HepG2 (cell line): ENCODE data around the gene XG. TPM values are rescaled to one million over a fixed set of nuclear protein-coding genes. Genes with fewer than 3 reads are reported as not detected.

Source experiments
- AKNA ChIP-seq: sonication (generic); formaldehyde crosslinking; IDR thresholded peaks from 2 replicates; pipeline ENCODE4 v1.4.0; 2020; ENCODE audit warnings: missing genetic modification reagents, borderline replicate concordance
- ATRX ChIP-seq: sonication (generic); formaldehyde crosslinking; IDR thresholded peaks from 2 replicates; pipeline ENCODE4 v1.4.0; 2020; ENCODE audit warnings: missing genetic modification reagents, borderline replicate concordance
- CEBPB ChIP-seq: IDR thresholded peaks from 2 replicates; pipeline ENCODE4 v1.6.1; 2011; ENCODE audit warnings: low read depth, low read length, improper control_type of control experiment, borderline replicate concordance
- MBD4 ChIP-seq: IDR thresholded peaks from 2 replicates; pipeline ENCODE4 v1.6.1; 2012; ENCODE audit warnings: low read length, inconsistent platforms, borderline replicate concordance
- MIXL1 ChIP-seq: IDR thresholded peaks from 2 replicates; pipeline ENCODE4 v1.6.1; 2016
- STAT5B ChIP-seq: sonication (generic); formaldehyde crosslinking; IDR thresholded peaks from 2 replicates; pipeline ENCODE4 v1.4.0; 2020; ENCODE audit warnings: missing genetic modification reagents
- TRIM24 ChIP-seq: sonication (generic); formaldehyde crosslinking; IDR thresholded peaks from 2 replicates; pipeline ENCODE4 v1.8.0; 2022; ENCODE audit warnings: mild to moderate bottlenecking, missing genetic modification reagents
- TSC22D2 ChIP-seq: sonication (generic); formaldehyde crosslinking; IDR thresholded peaks from 2 replicates; pipeline ENCODE4 v1.5.1; 2020; ENCODE audit warnings: missing genetic modification reagents, mild to moderate bottlenecking, borderline replicate concordance
- YEATS2 ChIP-seq: sonication (generic); formaldehyde crosslinking; IDR thresholded peaks from 2 replicates; pipeline ENCODE4 v1.4.0; 2020; ENCODE audit warnings: missing genetic modification reagents, borderline replicate concordance
- ZBTB14 ChIP-seq: sonication (generic); formaldehyde crosslinking; IDR thresholded peaks from 2 replicates; pipeline ENCODE4 v1.4.0; 2020; ENCODE audit warnings: missing genetic modification reagents
- ZBTB43 ChIP-seq: sonication (generic); formaldehyde crosslinking; conservative IDR thresholded peaks from 2 replicates; pipeline ENCODE4 v1.4.0; 2020; ENCODE audit warnings: missing genetic modification reagents
- ZEB1 ChIP-seq: IDR thresholded peaks from 2 replicates; pipeline ENCODE4 v1.6.1; 2012; ENCODE audit warnings: mild to moderate bottlenecking, low read depth, inconsistent platforms; ENCODE audit not compliant: insufficient replicate concordance
- ZGPAT ChIP-seq: IDR thresholded peaks from 2 replicates; pipeline ENCODE4 v1.6.1; 2016; ENCODE audit warnings: mild to moderate bottlenecking
- ZNF160 ChIP-seq: sonication (generic); formaldehyde crosslinking; IDR thresholded peaks from 2 replicates; pipeline ENCODE4 v1.8.0; 2022; ENCODE audit warnings: mild to moderate bottlenecking, inconsistent platforms, missing genetic modification reagents
- ZNF205 ChIP-seq: IDR thresholded peaks from 2 replicates; pipeline ENCODE4 v1.6.1; 2018; ENCODE audit warnings: missing biosample characterization, missing genetic modification reagents
- ZNF510 ChIP-seq: sonication (generic); formaldehyde crosslinking; IDR thresholded peaks from 2 replicates; pipeline ENCODE4 v1.4.0; 2020; ENCODE audit warnings: low read depth, mild to moderate bottlenecking, missing genetic modification reagents
- ZNF773 ChIP-seq: sonication (generic); formaldehyde crosslinking; IDR thresholded peaks from 2 replicates; pipeline ENCODE4 v1.4.0; 2020; ENCODE audit warnings: missing genetic modification reagents, borderline replicate concordance
- polyA plus RNA-seq, 8 experiments: library from polyadenylated mRNA; depleted of rRNA in 3 of 8; stranded (reverse) in 7 of 8; unstranded in 1 of 8; fragments of >200 nt; fragmentation: Illumina TruSeq in 4 of 8; extraction: Trizol in 4 of 8; gene quantifications; 2 replicates each; pipeline versions ENCODE4 v1.2.1 to v1.2.3, GENCODE V29; 2011 to 2016; ENCODE audit warnings: low read depth in 4 of 8, missing spikeins in 1 of 8, mixed read lengths in 1 of 8; ENCODE audit not compliant: insufficient read depth in 1 of 8
- total RNA-seq, 5 experiments: library from RNA; depleted of rRNA; stranded (reverse); fragments of >200 nt; fragmentation: Illumina TruSeq; extraction: Trizol; gene quantifications; 2 replicates each; pipeline ENCODE4 v1.2.3, GENCODE V29; 2016; ENCODE audit warnings: low read depth in 1 of 5
- TF ChIP-seq, protein P1 (sequence below), 2 experiments: sonication (generic) in 1 of 2; formaldehyde crosslinking in 1 of 2; IDR thresholded peaks; 2 replicates each; pipeline versions ENCODE4 v1.4.0 to v1.6.1; 2018 to 2020; ENCODE audit warnings: missing genetic modification reagents in 2 of 2, borderline replicate concordance in 1 of 2, low read depth in 1 of 2, mild to moderate bottlenecking in 1 of 2, missing biosample characterization in 1 of 2
- TF ChIP-seq, protein P2 (sequence below): sonication (generic); formaldehyde crosslinking; IDR thresholded peaks from 2 replicates; pipeline ENCODE4 v1.4.0; 2020; ENCODE audit warnings: mild to moderate bottlenecking, missing genetic modification reagents

XG gene
- total and polyA plus RNA-seq, 2 of the 13 experiments (the other 11 are each of a cell fraction or from before 2014, with no cell fraction given) = not detected

GRCh38 chrX:2707334-2707760, 44.5 kb upstream of the XG start (continued):
- TF ChIP-seq MBD4 (no peak), ZBTB43 (CRISPR knock-in tag) (peak; percentile 83), ZGPAT (CRISPR knock-in tag) (no peak), ATRX (CRISPR knock-in tag) (no peak), ZNF205 (CRISPR knock-in tag) (no peak), YEATS2 (CRISPR knock-in tag) (peak; percentile 55; the same call in 1 of the 2 replicates), CEBPB (no peak), ZBTB14 (CRISPR knock-in tag) (no peak), ZEB1 (no peak), TRIM24 (CRISPR knock-in tag) (no peak), ZNF510 (CRISPR knock-in tag) (no peak), MIXL1 (CRISPR knock-in tag) (no peak), ZNF160 (CRISPR knock-in tag) (no peak), STAT5B (CRISPR knock-in tag) (no peak), AKNA (CRISPR knock-in tag) (no peak), ZNF773 (CRISPR knock-in tag) (no peak), TSC22D2 (no peak)
- TF ChIP-seq, protein P1, sequence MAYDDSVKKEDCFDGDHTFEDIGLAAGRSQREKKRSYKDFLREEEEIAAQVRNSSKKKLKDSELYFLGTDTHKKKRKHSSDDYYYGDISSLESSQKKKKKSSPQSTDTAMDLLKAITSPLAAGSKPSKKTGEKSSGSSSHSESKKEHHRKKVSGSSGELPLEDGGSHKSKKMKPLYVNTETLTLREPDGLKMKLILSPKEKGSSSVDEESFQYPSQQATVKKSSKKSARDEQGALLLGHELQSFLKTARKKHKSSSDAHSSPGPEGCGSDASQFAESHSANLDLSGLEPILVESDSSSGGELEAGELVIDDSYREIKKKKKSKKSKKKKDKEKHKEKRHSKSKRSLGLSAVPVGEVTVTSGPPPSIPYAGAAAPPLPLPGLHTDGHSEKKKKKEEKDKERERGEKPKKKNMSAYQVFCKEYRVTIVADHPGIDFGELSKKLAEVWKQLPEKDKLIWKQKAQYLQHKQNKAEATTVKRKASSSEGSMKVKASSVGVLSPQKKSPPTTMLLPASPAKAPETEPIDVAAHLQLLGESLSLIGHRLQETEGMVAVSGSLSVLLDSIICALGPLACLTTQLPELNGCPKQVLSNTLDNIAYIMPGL (CRISPR knock-in tag; IDR thresholded peaks at IDR 0.05; ENCODE audit: borderline replicate concordance in 1 of 2, low read depth in 1 of 2) = peak in 1 of 2 experiments; percentile 36; a peak in 1 of 4 replicates
- TF ChIP-seq, protein P2, sequence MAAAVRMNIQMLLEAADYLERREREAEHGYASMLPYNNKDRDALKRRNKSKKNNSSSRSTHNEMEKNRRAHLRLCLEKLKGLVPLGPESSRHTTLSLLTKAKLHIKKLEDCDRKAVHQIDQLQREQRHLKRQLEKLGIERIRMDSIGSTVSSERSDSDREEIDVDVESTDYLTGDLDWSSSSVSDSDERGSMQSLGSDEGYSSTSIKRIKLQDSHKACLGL (CRISPR knock-in tag) = peak; percentile 44; the same call in 1 of the 2 replicates
